ENCODE data around the gene ATP11C.
"Not testable (repeated sequence)": the region's sequence is repeated elsewhere in the genome, so short reads cannot be mapped to it uniquely, and the experiment has no call there.

Gene ATP11C

DNA sequence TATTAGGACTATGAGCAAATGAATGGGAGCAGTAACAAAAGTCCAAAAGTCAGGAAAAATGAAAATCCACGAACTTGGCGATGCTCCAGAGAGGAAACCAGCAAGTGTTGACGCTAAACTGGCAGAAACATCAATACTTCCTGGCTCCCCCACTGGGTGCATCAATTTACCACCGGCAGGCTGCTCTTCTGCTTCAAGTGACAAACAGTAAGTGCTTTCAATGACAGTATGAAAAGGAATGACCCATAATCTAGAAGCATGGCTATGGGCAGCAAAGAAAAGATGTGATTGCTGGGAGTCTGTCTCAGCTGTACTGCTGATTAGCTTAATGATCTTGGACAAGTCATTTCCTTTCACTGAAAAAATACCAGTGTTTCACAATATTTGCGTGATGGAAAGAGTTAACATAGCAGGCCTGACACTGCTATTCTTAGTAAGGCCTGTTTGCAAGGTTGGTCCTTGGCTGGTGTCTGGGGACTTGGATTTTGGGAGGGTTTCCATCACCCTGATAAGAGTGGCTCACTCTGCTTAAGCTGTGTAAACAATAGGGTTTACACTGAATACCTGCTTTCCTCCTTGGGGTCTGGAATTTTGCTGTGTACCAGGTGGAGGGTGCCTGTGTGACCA, 8.7 kb downstream of the ATP11C start:
- no peak for DNase-seq

DNA sequence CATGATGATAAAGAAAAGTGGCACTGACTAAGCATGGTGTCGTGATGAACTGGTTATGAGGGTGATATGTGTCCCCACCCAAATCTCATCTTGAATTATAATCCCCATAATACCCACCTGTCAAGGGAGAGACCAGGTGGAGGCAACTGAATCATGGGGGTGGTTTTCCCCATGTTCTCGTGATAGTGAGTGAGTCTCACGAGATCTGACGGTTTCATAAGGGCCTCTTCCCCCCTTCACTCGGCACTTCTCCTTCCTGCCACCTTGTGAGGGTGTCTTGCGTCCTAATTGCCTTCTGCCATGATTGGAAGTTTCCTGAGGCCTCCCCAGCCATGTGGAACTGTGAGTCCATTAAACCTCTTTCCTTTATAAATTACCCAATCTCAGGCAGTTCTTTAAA, 11.7 kb downstream of the ATP11C start:
- DNase-seq: not testable (repeated sequence)

DNA sequence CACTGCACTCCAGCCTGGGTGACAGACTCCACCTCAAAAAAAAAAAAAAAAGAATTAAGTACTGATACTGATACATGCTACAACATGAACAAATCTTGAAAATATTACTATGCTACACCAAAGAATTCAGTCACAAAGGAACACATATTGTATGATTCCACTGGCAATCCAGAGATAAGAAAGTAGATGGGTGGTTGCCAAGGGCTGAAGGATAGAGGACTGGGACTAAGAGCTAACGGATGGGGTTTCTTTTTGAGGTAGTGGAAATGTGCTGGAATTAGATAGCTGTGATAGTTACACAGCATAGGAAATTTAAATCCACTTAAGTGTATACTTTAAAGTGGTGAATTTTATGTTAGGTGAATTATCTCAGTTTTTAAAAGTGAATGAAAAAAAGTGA, 12.5 kb downstream of the ATP11C start:
- no peak for DNase-seq

DNA sequence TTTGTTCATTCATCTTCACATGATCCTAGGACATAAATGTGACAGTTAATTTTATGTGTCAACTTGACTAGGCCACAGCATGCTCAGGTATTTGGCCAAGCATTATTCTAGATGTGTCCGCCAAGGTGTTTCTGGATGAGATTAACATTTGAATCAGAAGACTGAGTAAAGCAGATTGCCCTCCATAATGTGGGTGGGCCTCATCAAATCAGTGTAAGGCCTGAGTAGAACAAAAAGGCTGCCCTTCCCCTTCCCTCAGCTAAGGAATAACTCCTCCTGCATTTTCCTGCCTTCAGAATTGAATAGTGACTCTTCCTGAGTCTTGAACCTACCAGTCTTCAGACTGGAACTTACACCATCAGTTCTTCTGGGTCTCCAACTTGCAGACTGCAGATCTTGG, 18.4 kb downstream of the ATP11C start:
- DNase-seq: no peak

DNA sequence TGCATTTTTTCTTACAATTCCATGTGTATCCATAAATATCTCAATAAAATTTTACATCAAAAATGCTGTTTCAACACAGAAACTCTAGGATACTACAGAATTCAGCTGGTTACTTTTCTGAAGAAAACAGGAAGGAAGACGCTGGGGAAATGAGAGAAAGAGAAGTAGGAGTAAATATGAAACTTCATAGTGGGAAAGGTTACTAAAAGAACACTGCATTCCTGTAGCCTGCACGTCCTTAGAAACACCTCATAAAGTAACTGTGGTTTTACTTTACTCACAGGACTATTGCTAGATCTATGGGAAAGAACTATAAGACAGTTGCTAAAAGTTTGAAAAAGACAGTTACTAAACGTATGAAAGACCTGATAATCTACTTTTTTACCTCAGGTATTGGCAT, 23.1 kb downstream of the ATP11C start:
- DNase-seq: no peak

DNA sequence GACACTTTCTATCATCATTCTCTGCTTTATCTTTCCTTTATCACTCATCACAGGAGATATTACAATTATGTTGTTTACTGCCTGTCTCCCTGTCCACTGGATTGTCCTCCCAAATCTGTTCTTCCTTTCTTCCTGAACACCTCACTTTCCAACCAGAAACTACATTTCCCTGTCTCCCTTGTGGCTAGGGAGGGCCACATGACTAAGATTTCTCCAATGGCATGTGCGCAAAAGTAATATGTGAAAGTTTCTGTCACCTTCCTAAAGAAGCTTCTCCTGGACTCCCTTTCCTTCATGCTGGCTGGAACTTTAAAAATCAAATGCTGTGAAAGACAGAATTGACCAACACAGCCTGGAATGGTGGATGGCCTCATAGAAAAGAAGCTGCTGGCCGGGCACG, 25.8 kb downstream of the ATP11C start:
- DNase-seq: no peak

DNA sequence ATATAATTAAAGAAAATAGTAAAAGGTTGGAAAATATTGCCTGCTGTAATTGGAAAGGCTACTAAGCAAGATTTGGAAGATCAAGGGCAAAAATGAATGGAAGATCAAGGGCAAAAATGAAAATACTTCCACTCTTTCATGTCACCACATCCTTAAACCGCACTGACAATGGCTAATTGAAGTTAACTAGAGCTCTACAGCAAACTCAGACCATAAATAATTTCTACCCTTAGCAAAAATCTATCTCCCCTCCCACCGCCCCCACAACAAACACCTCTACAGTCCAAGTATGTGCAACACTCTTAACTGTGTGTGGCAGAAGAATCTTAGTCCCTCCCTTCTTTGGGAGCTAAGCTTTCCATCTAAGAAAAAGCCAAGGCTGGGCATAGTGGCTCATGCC, 27.1 kb downstream of the ATP11C start:
- DNase-seq: no peak

DNA sequence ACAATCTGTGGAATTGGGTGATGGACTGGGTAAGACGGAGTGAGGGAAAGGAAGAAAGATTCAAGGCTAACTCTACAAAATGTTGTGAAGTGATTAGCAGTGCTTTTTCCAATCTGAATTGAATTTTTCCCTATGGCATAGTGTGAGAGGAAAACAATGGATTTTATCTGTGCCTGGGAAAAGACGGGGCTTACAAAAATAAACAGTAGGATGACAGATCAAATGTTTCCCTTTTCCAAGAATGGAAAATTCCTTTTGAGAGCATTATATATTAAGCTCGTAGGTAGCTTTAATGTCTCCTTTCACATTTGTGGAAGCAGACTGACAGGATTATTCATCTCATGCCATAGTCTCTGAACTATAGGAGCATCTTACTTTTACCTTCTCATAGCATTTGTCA, 27.8 kb downstream of the ATP11C start:
- DNase-seq: no peak

DNA sequence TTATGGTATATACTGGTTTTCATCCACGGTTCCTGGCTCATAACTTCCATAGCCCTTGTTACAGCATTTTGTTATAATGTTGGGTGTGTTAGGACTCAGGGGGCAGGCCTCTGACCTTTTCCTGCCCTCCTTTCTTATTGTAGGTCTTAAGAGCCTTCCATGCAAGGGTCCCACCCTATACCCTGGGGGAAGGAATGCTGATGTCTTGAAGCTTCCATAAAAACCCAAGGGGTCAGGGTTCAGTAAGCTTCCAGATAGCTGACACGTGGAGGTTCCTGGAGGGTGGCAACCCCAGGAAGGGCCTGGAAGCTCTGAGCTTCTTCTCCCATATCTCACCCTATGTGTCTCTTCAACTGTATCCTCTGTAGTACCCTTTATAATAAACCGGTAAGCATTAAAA, 29.6 kb downstream of the ATP11C start:
- no peak for DNase-seq

DNA sequence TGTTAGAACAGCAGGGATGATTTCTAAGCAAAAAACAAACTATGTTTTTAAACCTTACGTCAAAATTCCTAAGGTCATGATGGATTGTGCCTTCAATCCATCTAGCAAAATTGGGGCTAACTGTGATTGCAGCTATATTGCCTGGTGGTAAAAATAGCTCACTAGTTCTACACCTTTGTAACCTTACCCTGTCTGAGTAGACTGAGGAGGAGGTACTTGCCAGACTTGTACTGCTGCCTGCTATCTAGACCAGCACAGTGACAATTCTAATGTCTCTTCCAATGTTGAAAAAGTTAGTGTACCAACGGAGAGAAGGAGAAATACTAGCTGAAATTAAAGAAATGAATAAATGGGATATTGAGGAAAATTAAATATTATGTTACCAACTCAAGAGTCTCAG, 30.3 kb downstream of the ATP11C start:
- no peak for DNase-seq

DNA sequence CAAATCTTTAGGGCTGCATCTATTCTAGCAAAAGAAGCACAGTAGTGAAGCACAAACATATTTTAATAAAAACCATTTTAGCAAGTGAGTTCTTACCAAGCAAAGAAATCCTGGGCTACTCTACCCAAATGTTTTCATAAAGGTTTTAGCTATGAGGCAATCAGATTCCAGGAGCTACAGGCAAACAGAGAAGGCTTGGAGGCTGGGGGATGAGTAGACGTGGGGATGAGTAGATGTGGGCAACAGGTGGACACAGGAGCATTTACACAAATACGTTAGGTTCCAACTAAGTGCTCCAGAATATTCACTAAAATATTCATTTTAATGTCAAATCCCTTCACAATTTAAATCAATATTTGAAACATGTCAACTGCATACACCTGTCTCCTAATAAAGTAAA, 34.5 kb downstream of the ATP11C start:
- DNase-seq: no peak

DNA sequence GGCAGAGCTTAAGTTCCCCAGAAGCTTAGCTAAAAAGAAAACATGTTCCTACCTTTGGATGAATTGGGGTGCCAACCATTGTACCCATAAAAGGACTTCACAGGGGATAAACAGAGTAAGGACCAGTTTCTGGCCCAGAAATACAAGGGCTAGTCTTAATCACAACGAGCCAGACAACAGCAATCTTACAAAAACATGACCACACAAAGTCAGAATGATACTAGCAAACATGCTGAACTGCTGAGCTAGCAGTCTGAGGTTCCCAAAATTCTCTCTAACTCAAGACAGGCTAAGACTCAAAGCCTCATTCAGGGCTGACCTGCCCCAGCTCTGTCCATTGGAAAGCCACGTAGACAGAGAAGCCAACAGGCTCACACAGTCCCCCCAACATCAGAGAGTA, 40.3 kb downstream of the ATP11C start:
- DNase-seq: no peak

DNA sequence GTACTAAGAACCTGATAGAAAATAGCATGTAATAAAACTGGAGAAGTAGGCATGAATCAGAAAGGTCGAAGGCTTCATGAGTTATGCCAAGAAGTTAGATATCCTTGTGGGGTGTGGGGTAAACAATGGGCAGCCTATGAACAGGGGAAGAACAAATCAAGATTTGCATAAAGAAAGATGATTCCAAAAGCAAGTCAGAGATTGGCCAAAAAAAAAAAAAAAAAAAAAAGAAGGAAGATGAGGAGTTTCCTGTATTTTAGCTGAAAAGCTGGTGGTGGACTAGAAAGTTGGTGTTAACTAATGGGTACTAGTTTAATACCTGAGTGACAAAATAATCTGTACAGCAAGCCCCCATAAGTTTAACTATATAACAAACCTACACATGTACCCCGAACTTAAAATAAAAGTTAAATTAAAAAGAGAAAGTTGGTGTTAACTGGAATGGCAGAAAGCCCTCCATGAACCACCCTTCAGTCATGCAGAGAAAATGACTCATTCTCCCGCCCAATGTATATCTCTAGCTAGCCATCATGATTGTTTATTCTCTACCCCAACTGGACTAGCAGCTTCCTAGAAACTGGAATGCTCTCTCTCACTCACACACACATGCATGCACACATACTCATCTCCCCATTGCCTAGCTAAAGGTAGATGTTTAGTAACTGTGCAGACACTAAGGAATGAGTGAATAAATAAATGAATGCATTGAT, 41.7 kb downstream of the ATP11C start:
- no peak for DNase-seq

DNA sequence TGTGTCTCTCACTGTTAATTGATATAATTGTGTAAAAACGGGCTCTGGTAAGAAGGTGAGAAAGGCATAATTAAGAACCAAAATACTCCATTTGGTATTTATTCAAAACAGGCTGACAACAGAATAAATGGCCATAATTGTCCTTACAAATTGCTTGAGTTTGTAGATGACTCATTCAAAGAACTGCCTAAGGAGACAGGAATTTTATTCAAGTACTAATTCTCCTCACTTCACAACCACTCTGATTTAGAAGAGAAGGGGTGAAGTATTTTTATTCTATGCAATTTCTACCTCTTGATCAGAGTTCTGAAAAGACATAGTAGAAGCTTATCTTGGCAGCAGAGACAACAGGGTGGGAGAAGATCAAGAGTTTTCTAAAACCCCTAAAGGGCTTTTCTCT, 43.1 kb downstream of the ATP11C start:
- DNase-seq: no peak

DNA sequence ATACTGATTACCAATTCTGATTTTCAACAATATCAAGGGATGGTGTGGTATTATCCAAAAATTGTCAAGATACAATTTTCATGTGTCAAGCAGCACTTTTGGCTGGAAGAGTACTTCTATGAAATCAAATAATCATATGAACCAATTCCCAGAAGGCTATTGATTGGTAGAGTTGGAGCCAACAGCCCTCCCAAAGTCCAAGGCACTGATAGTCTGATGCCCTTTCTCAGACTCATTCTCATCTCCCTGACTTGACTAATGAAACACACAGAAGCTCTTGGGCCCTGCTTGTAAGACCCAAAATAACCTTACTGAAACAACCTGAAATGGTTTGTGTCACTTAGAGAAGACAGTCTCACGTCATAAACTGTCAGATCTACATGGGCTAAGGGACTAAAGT, 48.9 kb downstream of the ATP11C start:
- DNase-seq: no peak

DNA sequence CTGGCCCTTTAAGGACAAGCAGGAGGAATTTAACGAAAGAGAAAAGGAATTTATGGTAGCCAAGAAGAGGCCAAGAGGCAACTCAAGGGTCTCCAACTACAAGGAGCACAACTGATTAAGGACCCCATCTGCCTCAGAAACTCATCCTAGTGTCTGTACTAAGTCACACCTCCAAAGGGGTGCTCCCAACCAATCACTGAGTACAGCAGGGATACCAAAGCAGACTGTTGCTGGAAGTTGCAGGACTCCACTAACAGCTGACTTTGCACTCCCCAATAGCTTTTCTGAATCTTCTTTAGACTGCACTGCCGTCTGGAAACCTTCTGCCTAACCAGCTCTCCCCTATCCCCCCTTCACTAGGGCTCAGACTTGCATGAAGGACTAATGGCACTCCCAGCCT, 50.6 kb downstream of the ATP11C start:
- no peak for DNase-seq

DNA sequence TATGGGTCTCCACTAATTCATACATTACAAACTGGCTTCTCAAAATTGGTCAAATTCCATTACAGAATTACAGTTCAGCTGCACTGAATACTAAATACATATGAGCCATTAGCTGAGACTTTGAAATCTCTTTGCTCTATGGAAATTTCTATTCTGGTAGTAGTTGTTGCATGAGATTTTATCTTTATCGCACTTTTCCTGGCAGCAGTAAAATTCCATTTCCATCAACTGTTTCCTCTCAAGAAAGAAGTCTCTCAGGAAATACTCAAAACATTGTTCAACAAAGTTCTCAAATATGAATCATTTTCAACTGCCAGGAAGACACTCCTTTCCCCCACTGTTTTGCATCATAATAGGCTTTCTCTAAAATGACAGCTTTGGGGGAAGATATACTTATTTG, 51.3 kb downstream of the ATP11C start:
- no peak for DNase-seq

DNA sequence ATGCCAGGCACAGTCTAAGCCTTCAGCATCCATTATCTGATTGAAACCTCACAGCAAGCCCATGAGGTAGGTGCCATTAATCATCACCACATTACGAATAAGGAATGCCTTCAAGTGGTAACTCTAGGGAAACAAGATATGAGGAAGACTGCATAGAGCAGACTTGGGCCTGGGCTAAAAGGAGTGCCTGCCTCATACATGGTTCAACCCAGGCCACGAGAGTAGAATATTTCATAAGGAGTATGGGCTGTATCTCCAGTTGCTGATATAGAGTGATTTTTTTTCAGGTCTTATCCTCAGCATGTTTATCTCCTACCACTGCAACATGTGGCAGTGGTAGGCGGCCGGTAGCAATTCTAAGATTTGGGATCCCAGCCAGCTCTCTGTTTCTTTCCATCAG, 51.7 kb downstream of the ATP11C start:
- no peak for DNase-seq

DNA sequence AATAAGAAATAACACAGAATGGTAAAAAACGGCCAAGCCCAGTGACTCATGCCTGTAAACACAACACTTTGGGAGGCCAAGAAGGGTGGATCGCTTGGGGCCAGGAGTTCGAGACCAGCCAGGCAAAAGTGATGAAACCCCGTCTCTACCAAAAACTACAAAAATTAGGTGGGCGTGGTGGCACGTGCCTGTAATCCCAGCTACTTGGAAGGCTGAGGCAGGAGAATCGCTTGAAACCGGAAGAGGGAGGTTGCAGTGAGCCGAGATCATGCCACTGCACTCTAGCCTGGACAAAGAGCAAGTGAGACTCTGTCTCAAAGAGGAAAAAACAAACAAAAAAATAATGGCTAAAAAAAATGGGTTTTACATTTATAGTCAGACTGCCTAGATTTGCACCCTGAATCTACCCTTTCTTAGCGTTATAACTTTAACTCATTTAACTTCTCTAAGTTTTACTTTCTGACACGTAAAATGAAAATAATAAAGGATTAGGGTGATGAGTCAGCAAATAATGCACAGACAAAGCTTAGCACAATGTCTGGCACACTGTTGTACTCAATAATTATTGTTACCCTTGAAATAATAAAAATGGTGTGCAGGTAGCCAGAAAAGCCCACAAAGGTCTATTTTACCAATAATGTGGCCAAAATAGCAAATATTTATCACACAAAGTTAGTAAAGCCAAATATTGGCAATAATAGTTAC, 55.0 kb downstream of the ATP11C start:
- no peak for DNase-seq

DNA sequence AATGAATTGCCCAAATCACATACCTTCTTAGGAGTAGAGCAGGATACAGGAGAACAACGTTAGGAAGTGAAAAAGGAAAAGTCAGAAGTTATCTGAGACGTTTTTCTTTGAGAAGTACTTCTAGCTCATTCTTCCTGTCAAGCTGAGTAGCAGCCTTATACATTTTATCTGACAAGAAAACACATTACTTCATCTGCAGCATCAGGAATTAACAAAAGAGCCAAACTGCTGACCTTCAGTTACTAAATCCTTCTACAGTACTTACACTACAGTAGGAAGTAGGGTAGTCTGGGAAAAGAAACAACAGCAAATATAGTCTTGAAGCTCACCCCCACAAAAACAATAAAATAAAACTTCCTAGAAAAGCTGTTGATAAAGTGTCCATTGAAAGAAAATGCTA, 57.0 kb downstream of the ATP11C start:
- DNase-seq: no peak

DNA sequence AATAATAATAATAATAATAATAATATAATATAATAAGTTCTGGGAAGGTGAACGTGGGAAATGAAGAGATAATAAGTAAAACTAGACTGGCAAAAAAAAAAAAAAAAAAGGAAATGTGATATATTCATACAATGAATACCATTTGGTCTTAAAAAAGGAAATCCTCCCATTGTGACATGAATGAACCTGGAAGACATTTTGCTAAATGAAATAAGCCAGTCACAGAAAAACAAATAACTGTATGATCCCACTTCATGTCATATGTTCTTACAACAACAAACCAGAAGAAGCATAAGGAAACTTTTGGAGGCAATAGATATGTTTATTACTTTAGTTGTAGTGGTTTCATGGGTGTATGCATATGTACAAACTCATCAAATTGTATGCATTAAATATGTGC, 63.1 kb downstream of the ATP11C start:
- no peak for DNase-seq

DNA sequence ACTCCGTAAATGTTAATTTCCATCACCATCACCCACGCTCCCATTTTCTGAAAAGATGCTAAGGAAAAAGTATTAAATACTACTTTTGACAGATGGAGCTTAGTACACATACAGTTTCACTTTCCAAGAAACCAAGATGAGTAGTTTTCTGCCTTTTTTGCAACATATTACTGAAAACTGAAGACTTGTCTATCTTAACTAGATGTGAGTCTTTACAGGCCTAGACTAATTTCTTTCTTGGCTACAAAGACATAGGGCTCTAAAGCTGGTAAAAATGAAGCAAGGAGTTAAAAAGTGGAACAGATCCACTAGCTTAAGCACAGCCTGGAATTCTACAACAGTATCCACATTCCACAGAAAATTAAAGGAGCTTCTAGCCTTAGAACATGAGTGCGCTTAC, 68.2 kb downstream of the ATP11C start:
- DNase-seq: no peak

DNA sequence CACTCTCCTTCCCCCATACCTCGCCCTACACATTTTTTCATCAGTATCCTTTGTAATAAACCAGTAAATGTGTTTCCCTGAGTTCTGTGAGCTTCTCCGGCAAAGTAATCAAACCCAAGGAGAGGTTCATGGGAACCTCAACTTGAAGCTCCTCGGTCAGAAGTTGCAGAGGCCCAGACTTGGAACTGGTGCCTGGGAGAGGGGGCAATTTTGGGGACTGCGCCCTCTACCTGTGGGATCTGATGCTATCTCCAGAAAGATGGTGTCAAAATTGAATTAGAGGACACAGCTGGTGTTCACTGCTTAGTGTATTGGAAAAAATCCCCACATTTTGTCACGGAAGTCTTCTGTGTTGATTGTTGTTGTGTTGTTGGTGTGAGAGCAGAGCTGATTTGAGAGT, 70.6 kb downstream of the ATP11C start:
- DNase-seq: no peak

DNA sequence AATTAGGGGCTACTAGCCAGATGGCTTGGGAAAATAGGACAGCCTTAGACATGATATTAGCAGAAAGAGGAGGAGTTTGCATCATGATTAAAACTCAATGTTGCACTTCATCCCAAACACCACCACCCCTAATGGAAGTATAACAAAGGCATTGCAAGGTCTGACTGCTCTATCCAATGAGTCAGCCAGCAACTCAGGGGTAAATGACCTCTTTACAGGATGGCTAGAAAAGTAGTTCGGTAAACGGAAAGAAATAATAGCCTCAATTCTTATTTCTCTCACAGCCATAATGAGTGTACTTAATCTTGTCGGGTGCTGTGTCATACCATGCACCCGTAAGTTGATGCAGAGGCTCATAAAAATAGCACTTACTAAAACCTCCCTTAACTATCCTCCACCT, 76.0 kb downstream of the ATP11C start:
- not testable (repeated sequence) for DNase-seq

DNA sequence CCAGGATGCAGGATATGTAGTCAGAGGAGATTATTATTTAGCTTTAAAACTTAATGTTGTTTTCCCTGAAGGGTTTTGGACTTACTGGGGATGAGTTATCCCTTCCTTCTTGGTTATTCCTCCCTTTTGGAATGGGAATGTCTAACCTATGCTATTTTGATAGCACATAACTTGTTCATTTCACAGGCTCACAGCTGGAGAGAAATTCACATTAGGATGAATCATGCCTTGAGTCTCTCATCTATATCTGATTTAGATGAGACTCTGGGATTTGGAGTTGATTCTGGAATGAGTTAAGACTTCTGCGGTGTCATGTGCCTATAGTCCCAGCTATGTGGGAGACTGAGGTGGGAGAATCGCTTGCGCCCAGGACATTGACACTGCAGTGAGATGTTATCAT, 81.1 kb downstream of the ATP11C start:
- no peak for DNase-seq
